Transverse colon (tissue), 4 donors: ENCODE results near the gene DCAF11. TPM values are rescaled to one million over a fixed set of nuclear protein-coding genes. Genes with fewer than 3 reads are reported as not detected.

ENCODE experiments used
- DNase-seq: peaks from one replicate; pipeline ENCODE4 v3.0.0-alpha.2; 2019
- H3K27ac ChIP-seq, 4 donors: fragments of 200-600 bp; sonication (generic); 2 replicates each; pipeline ENCODE4 v1.5.1; 2016 to 2018; ENCODE audit warnings: inconsistent platforms in 4 of 4
- H3K27me3 ChIP-seq: fragments of 200-600 bp; sonication (generic); 2 replicates; pipeline ENCODE4 v1.5.1; 2017; ENCODE audit warnings: inconsistent platforms
- H3K36me3 ChIP-seq, 4 donors: fragments of 200-600 bp; sonication (generic); 2 replicates each; pipeline ENCODE4 v1.5.1; 2017 to 2019; ENCODE audit warnings: inconsistent platforms in 4 of 4
- H3K4me1 ChIP-seq, 4 donors: fragments of 200-600 bp; sonication (generic); 2 replicates each; pipeline ENCODE4 v1.5.1; 2017 to 2020; ENCODE audit warnings: inconsistent platforms in 4 of 4
- H3K4me3 ChIP-seq, 4 donors: fragments of 200-600 bp; sonication (generic); 1 replicate in 1 of 4; 2 replicates in 3 of 4; pipeline versions ENCODE4 v1.5.1 to v1.6.1; 2017 to 2019; ENCODE audit warnings: inconsistent platforms in 4 of 4
- H3K9me3 ChIP-seq, 2 donors: fragments of 200-600 bp; sonication (generic); 2 replicates each; pipeline ENCODE4 v1.5.1; 2017 to 2019; ENCODE audit warnings: inconsistent platforms in 2 of 2
- EP300 ChIP-seq: sonication (generic); formaldehyde crosslinking; IDR thresholded peaks from one replicate; pipeline ENCODE4 v1.6.1; 2017; ENCODE audit warnings: antibody characterized with exemption, low read depth
- POLR2A ChIP-seq: fragments of 450-650 bp; IDR thresholded peaks from one replicate; pipeline ENCODE4 v1.6.1; 2016; ENCODE audit warnings: antibody characterized with exemption, mild to moderate bottlenecking, moderate library complexity
- POLR2AphosphoS5 ChIP-seq, 3 donors: sonication (generic); formaldehyde crosslinking; IDR thresholded peaks; one replicate each; pipeline ENCODE4 v1.6.1; 2016; ENCODE audit warnings: antibody characterized with exemption in 3 of 3
- WGBS, 2 donors: methylation state at CpG; one replicate each; pipeline ENCODE4 v1.1.5; 2018; ENCODE audit warnings: low coverage in 1 of 2; 5-methylcytosine and 5-hydroxymethylcytosine counted together
- in situ Hi-C, 4 donors: fragments of 200-750 bp; cut with MboI; loops; one replicate each; pipeline versions ENCODE4 v1.15.0 to v1.15.1; 2017; ENCODE audit warnings: low sequenced_read_pairs in 3 of 4, low pct_ligation_motif_present in 1 of 4, low pct_unique_long_range_greater_than_20kb in 1 of 4
- intact Hi-C: fragments of 100-400 bp; cut with DNase I; formaldehyde crosslinking; loops from one replicate; pipeline ENCODE4 v1.15.1; 2023; ENCODE audit warnings: low total_unique reads
- total RNA-seq, 4 donors: library from RNA; depleted of rRNA; stranded (reverse); fragments of >200 nt; gene quantifications; one replicate each; pipeline ENCODE4 v1.1.0, GENCODE V29; 2016
- TF ChIP-seq, protein P1 (sequence below), 5 experiments: fragments of 200-600 bp in 3 of 5; fragments of 450-650 bp in 2 of 5; sonication (generic) in 3 of 5; IDR thresholded peaks; 1 replicate in 2 of 5; 2 replicates in 3 of 5; pipeline ENCODE4 v1.5.1; 2016 to 2017; ENCODE audit warnings: antibody characterized with exemption in 5 of 5, inconsistent platforms in 3 of 5, mild to moderate bottlenecking in 2 of 5, moderate library complexity in 1 of 5

DCAF11 gene
- total RNA-seq, 4 donors from 2014 or later: 86.4 to 267 (median 198) TPM

DNA sequence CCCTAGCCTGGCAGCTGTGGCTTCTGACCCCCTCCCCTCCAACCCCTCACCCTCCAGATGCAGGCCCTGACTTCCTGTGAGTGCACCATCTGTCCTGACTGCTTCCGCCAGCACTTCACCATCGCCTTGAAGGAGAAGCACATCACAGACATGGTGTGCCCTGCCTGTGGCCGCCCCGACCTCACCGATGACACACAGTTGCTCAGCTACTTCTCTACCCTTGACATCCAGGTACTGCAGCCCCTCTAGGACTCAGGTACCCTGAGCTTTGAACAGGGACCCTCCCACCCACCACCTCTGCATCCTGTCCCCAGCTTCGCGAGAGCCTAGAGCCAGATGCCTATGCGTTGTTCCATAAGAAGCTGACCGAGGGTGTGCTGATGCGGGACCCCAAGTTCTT is 40.5 kb downstream of the DCAF11 start:
- H3K9me3 ChIP-seq: no peaks in the 10 kb centered on the region
- H3K4me3 ChIP-seq: no peak overlapping the region
- intact Hi-C loops (loop anchor here (10.0 kb wide), 1 partner anchor 50 kb away; no protein-coding TSS in a partner anchor), in situ Hi-C loops (no loop called here)
- WGBS, 2 donors: 98% methylated on average over 10 of the region's 10 CpGs; no CpG with 5 or more reads in 1 of the 2 donors
- no peaks in the 10 kb centered on the region for H3K4me1 ChIP-seq
- H3K36me3 ChIP-seq: peaks cover 0 to 63% (median 33%) of the 10 kb centered on the region in 4 donors
- TF ChIP-seq POLR2AphosphoS5 (IDR thresholded peaks at IDR 0.05): no peak
- TF ChIP-seq POLR2A: no peak
- no peak for TF ChIP-seq EP300
- TF ChIP-seq, protein P1, sequence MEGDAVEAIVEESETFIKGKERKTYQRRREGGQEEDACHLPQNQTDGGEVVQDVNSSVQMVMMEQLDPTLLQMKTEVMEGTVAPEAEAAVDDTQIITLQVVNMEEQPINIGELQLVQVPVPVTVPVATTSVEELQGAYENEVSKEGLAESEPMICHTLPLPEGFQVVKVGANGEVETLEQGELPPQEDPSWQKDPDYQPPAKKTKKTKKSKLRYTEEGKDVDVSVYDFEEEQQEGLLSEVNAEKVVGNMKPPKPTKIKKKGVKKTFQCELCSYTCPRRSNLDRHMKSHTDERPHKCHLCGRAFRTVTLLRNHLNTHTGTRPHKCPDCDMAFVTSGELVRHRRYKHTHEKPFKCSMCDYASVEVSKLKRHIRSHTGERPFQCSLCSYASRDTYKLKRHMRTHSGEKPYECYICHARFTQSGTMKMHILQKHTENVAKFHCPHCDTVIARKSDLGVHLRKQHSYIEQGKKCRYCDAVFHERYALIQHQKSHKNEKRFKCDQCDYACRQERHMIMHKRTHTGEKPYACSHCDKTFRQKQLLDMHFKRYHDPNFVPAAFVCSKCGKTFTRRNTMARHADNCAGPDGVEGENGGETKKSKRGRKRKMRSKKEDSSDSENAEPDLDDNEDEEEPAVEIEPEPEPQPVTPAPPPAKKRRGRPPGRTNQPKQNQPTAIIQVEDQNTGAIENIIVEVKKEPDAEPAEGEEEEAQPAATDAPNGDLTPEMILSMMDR (IDR thresholded peaks at IDR 0.05): no peak
- no peak overlapping the region for H3K27ac ChIP-seq
- no peaks in the 10 kb centered on the region for H3K27me3 ChIP-seq
- no peak for DNase-seq

DNA sequence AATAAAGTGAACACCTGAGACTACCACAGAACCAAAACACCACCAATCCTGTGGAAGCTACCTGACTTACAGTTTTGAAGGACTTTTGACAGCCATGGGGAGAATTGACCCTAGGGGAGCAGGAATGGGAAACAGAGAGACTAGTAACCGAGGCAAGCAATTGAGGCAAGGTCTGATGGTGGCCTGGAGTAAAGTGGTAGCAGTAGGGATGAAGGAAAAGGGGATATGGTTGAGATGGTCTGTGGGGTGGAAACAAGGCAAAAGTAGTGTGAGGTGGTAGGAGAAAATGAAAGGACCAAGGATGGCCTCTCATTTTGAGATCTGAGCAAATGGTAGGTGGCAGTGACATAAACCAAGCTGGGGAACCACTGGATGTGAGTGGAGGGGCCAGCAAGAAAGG is 42.3 kb downstream of the DCAF11 start:
- TF ChIP-seq POLR2A: no peak
- TF ChIP-seq, protein P1 (IDR thresholded peaks at IDR 0.05): no peak
- TF ChIP-seq POLR2AphosphoS5 (IDR thresholded peaks at IDR 0.05): no peak
- no peak for TF ChIP-seq EP300
- intact Hi-C loops: loop anchor here (10.0 kb wide), 1 partner anchor 52 kb away; no protein-coding TSS in a partner anchor
- no peaks in the 10 kb centered on the region for H3K9me3 ChIP-seq
- no peak overlapping the region for H3K4me3 ChIP-seq
- WGBS, 2 donors: 84 to 100% methylated on average over 1 of the region's 1 CpG
- H3K4me1 ChIP-seq: peaks cover 5 to 10% (median 9%) of the 10 kb centered on the region in 4 donors
- DNase-seq: no peak
- H3K36me3 ChIP-seq: peaks cover 0 to 55% (median 27%) of the 10 kb centered on the region in 4 donors
- in situ Hi-C loops: no loop called here
- no peak overlapping the region for H3K27ac ChIP-seq
- H3K27me3 ChIP-seq: no peaks in the 10 kb centered on the region

DNA sequence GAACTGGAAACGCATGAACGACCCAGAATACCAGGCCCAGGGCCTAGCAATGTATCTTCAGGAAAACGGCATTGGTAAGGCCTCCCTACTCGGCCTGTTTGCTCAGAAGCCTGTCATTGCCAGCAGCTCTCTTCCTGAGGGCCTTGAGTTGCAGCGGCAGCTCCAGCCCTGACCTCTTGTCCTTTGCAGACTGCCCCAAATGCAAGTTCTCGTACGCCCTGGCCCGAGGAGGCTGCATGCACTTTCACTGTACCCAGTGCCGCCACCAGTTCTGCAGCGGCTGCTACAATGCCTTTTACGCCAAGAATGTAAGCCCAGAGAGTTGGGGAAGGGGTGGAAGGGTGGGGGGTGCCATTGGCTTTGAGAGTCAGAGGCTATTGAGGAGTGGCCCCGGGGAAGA is 42.8 kb downstream of the DCAF11 start:
- no peak for TF ChIP-seq POLR2AphosphoS5 (IDR thresholded peaks at IDR 0.05)
- TF ChIP-seq, protein P1 (IDR thresholded peaks at IDR 0.05): no peak
- TF ChIP-seq EP300: no peak
- TF ChIP-seq POLR2A: no peak
- Histone ChIP-seq H3K27ac (no peak overlapping the region), H3K4me1 (peaks cover 8 to 15% (median 13%) of the 10 kb centered on the region in 4 donors), H3K9me3 (no peaks in the 10 kb centered on the region), H3K36me3 (peaks cover 0 to 52% (median 25%) of the 10 kb centered on the region in 4 donors), H3K27me3 (no peaks in the 10 kb centered on the region), H3K4me3 (no peak overlapping the region)
- intact Hi-C loops (loop anchor here (10.0 kb wide), 1 partner anchor 53 kb away; no protein-coding TSS in a partner anchor), in situ Hi-C loops (no loop called here)
- DNase-seq: no peak
- WGBS, 2 donors: 92% methylated on average over 12 of the region's 12 CpGs; no CpG with 5 or more reads in 1 of the 2 donors

DNA sequence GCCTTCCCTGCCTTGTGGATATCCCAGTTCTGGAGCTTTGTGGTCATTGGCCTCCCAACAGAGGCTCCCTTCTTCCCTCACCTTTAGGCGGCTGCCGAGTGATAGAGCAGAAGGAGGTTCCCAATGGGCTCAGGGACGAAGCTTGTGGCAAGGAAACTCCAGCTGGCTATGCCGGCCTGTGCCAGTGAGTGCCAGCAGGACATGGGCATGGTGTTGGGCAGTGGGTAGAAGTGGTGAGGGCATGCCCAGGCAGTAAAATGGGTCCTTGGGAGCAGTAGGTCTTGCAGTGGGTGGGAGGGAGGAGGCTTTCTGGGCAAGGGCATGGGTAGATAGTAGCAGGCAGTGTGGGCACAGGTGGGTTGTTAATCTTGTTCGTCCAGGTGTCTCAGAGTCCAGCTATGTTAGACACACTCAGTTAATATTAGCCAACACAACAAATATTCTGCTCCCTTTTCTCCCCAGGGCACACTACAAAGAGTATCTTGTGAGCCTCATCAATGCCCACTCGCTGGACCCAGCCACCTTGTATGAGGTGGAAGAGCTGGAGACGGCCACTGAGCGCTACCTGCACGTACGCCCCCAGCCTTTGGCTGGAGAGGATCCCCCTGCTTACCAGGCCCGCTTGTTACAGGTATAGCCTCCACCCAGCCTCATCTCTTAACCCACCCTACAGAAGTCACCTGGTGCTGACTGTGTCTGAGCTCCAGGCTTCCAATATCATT is 45.4 kb downstream of the DCAF11 start:
- no peaks in the 10 kb centered on the region for H3K9me3 ChIP-seq
- 90 to 100% methylated on average over 1 to 11 of the region's 11 CpGs for WGBS, 2 donors
- H3K27ac ChIP-seq: peak overlapping the region; percentile 91 to 95 (median 94)
- no peak overlapping the region for H3K4me3 ChIP-seq
- intact Hi-C loops (loop anchor here (10.0 kb wide), 1 partner anchor 55 kb away; no protein-coding TSS in a partner anchor), in situ Hi-C loops (no loop called here)
- TF ChIP-seq, protein P1 (IDR thresholded peaks at IDR 0.05): no peak
- no peak for TF ChIP-seq EP300
- no peak for TF ChIP-seq POLR2A
- no peak for TF ChIP-seq POLR2AphosphoS5 (IDR thresholded peaks at IDR 0.05)
- no peaks in the 10 kb centered on the region for H3K27me3 ChIP-seq
- H3K36me3 ChIP-seq: peaks cover 0 to 60% (median 26%) of the 10 kb centered on the region in 4 donors
- H3K4me1 ChIP-seq: peaks cover 22 to 32% (median 24%) of the 10 kb centered on the region in 4 donors
- no peak for DNase-seq
